K562 (cell line): ENCODE measurements around the gene STK26.

Source experiments
- BRD4 ChIP-seq: fragments of 200-600 bp; sonication (generic); IDR thresholded peaks from 2 replicates; pipeline ENCODE4 v1.6.1; 2017; ENCODE audit warnings: inconsistent platforms
- GABPA ChIP-seq: fragments of 200-800 bp; sonication (Bioruptor generic); conservative IDR thresholded peaks from 2 replicates; pipeline ENCODE4 v1.6.1; 2016; ENCODE audit warnings: low read depth, missing genetic modification characterization, missing compliant biosample characterization
- JUND ChIP-seq, 2 experiments: IDR thresholded peaks; 2 replicates in 1 of 2; 3 replicates in 1 of 2; pipeline ENCODE4 v1.6.1; 2011; ENCODE audit warnings: borderline replicate concordance in 2 of 2, low read depth in 2 of 2, low read length in 2 of 2, improper control_type of control experiment in 1 of 2, missing biosample characterization in 1 of 2, missing genetic modification characterization in 1 of 2, missing genetic modification reagents in 1 of 2
- MEF2A ChIP-seq: IDR thresholded peaks from 2 replicates; pipeline ENCODE4 v1.6.1; 2011; ENCODE audit warnings: low read depth, mild to moderate bottlenecking, low read length, moderate library complexity; ENCODE audit not compliant: control insufficient read depth
- MLX ChIP-seq, 2 experiments: fragments of 450-650 bp in 1 of 2; sonication (generic) in 1 of 2; formaldehyde crosslinking; conservative IDR thresholded peaks; 2 replicates each; pipeline versions ENCODE4 v1.4.0 to v1.8.1; 2020 to 2022; ENCODE audit warnings: mild to moderate bottlenecking in 1 of 2, missing genetic modification reagents in 1 of 2
- POLR2AphosphoS2 ChIP-seq: IDR thresholded peaks from 2 replicates; pipeline ENCODE4 v1.6.1; 2012; ENCODE audit warnings: low read length, improper control_type of control experiment
- ZNF121 ChIP-seq: sonication (generic); formaldehyde crosslinking; conservative IDR thresholded peaks from 2 replicates; pipeline ENCODE4 v1.8.0; 2022; ENCODE audit warnings: missing genetic modification reagents
- TF ChIP-seq, protein P1 (sequence below), 3 experiments: IDR thresholded peaks in 2 of 3; conservative IDR thresholded peaks in 1 of 3; 2 replicates each; pipeline ENCODE4 v1.5.1; 2011 to 2012; ENCODE audit warnings: low read length in 3 of 3, mild to moderate bottlenecking in 3 of 3, control low read depth in 2 of 3, improper control_type of control experiment in 1 of 3, inconsistent platforms in 1 of 3, low read depth in 1 of 3, mixed read lengths in 1 of 3, moderate library complexity in 1 of 3; ENCODE audit not compliant: insufficient read depth in 2 of 3

GRCh38 chrX:132030264-132030663 is 7.2 kb downstream of the STK26 start:
- no peak for TF ChIP-seq MEF2A
- no peak for TF ChIP-seq JUND (IDR thresholded peaks at IDR 0.05; ENCODE audit: borderline replicate concordance, low read depth, low read length)
- no peak for TF ChIP-seq JUND (tag; IDR thresholded peaks at IDR 0.05; ENCODE audit: borderline replicate concordance, low read depth, low read length)
- TF ChIP-seq ZNF121 = no peak
- TF ChIP-seq, protein P1, sequence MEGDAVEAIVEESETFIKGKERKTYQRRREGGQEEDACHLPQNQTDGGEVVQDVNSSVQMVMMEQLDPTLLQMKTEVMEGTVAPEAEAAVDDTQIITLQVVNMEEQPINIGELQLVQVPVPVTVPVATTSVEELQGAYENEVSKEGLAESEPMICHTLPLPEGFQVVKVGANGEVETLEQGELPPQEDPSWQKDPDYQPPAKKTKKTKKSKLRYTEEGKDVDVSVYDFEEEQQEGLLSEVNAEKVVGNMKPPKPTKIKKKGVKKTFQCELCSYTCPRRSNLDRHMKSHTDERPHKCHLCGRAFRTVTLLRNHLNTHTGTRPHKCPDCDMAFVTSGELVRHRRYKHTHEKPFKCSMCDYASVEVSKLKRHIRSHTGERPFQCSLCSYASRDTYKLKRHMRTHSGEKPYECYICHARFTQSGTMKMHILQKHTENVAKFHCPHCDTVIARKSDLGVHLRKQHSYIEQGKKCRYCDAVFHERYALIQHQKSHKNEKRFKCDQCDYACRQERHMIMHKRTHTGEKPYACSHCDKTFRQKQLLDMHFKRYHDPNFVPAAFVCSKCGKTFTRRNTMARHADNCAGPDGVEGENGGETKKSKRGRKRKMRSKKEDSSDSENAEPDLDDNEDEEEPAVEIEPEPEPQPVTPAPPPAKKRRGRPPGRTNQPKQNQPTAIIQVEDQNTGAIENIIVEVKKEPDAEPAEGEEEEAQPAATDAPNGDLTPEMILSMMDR (IDR thresholded peaks at IDR 0.05 in 2 of 3, conservative IDR thresholded peaks at IDR 0.05 in 1 of 3; ENCODE audit: insufficient read depth in 2 of 3, low read depth in 1 of 3, low read length in 3 of 3) = no peak
- no peak for TF ChIP-seq POLR2AphosphoS2
- no peak for TF ChIP-seq GABPA
- TF ChIP-seq BRD4 = no peak
- TF ChIP-seq MLX (CRISPR knock-in tag; conservative IDR thresholded peaks at IDR 0.05) = no peak
